NCI-H526 treated with DMSO at 0.1 percent for 48 hours (cell line): ENCODE measurements around the gene TC2N.
"Not testable (repeated sequence)": the region's sequence is repeated elsewhere in the genome, so short reads cannot be mapped to it uniquely, and the experiment has no call there.

Source experiments
- DNase-seq: peaks from one replicate; lab custom pipeline; 2025; lab: John Stamatoyannopoulos, UW

TC2N gene

GRCh38 chr14:91754819-91755218, 112.5 kb downstream of the TC2N start:
- no peak for DNase-seq

GRCh38 chr14:91754185-91754584, 113.2 kb downstream of the TC2N start:
- DNase-seq: no peak

GRCh38 chr14:91753501-91754128, 113.7 kb downstream of the TC2N start:
- peak; percentile 80 for DNase-seq

GRCh38 chr14:91752961-91753360, 114.4 kb downstream of the TC2N start:
- DNase-seq: no peak

- DNase-seq: no peak
Measured at GRCh38 chr14:91751719-91752118, 115.6 kb downstream of the TC2N start.

- DNase-seq: no peak
Measured at GRCh38 chr14:91750634-91751198, 116.6 kb downstream of the TC2N start.

- DNase-seq: no peak
Measured at GRCh38 chr14:91749868-91750267, 117.5 kb downstream of the TC2N start.

GRCh38 chr14:91748049-91748448, 119.3 kb downstream of the TC2N start:
- no peak for DNase-seq

GRCh38 chr14:91745344-91745743, 122.0 kb downstream of the TC2N start:
- DNase-seq: peak; percentile 36

GRCh38 chr14:91744068-91744480, 123.3 kb downstream of the TC2N start:
- no peak for DNase-seq

- no peak for DNase-seq
Measured at GRCh38 chr14:91743305-91743653, 124.1 kb downstream of the TC2N start.

GRCh38 chr14:91742621-91743304, 124.6 kb downstream of the TC2N start:
- no peak for DNase-seq

GRCh38 chr14:91739867-91740266, 127.5 kb downstream of the TC2N start:
- not testable (repeated sequence) for DNase-seq

- DNase-seq: no peak
Measured at GRCh38 chr14:91737619-91738018, 129.7 kb downstream of the TC2N start.

- DNase-seq: no peak
Measured at GRCh38 chr14:91732859-91733477, 134.4 kb downstream of the TC2N start.

- DNase-seq: no peak
Measured at GRCh38 chr14:91732439-91732838, 134.9 kb downstream of the TC2N start.

GRCh38 chr14:91731986-91732385, 135.3 kb downstream of the TC2N start, which contains the start of gene CATSPERB:
CATSPERB (minus strand) TSS chr14:91732086; CDS start chr14:91729479, 2,607 bp downstream.
- DNase-seq: no peak

GRCh38 chr14:91731018-91731417, 136.3 kb downstream of the TC2N start:
- DNase-seq: no peak

GRCh38 chr14:91729756-91730155, 137.6 kb downstream of the TC2N start:
- DNase-seq: no peak
